Tibial artery (tissue), 4 donors: Measurements from ENCODE around the gene WARS2.
"Not testable (repeated sequence)": the region's sequence is repeated elsewhere in the genome, so short reads cannot be mapped to it uniquely, and the experiment has no call there.

ENCODE experiments used
- DNase-seq, 2 donors: peaks; one replicate each; pipeline ENCODE4 v3.0.0-alpha.2; 2019
- H3K27ac ChIP-seq, 2 donors: fragments of 200-600 bp; sonication (generic) in 1 of 2; 1 replicate in 1 of 2; 2 replicates in 1 of 2; pipeline ENCODE4 v1.5.1; 2018 to 2019; ENCODE audit warnings: mild to moderate bottlenecking in 1 of 2
- H3K27me3 ChIP-seq, 2 donors: fragments of 200-600 bp; sonication (generic) in 1 of 2; one replicate each; pipeline versions ENCODE4 v1.5.1 to v1.6.0; 2016 to 2019
- H3K36me3 ChIP-seq, 3 donors: fragments of 200-600 bp; sonication (generic) in 2 of 3; one replicate each; pipeline ENCODE4 v1.5.1; 2016 to 2019; ENCODE audit warnings: mild to moderate bottlenecking in 2 of 3
- H3K4me1 ChIP-seq, 4 donors: fragments of 200-600 bp; sonication (generic) in 2 of 4; 1 replicate in 3 of 4; 2 replicates in 1 of 4; pipeline ENCODE4 v1.5.1; 2016 to 2019
- H3K4me3 ChIP-seq, 2 donors: fragments of 200-600 bp; sonication (generic) in 1 of 2; 1 replicate in 1 of 2; 2 replicates in 1 of 2; pipeline ENCODE4 v1.5.1; 2018 to 2019; ENCODE audit warnings: mild to moderate bottlenecking in 2 of 2
- H3K9me3 ChIP-seq, 3 donors: fragments of 200-600 bp; sonication (generic) in 1 of 3; one replicate each; pipeline ENCODE4 v1.5.1; 2016 to 2019
- intact Hi-C: fragments of 100-400 bp; cut with DNase I; formaldehyde crosslinking; loops from one replicate; pipeline ENCODE4 v1.15.0; 2023; ENCODE audit warnings: low total_unique reads
- TF ChIP-seq, protein P1 (sequence below), 2 experiments: fragments of 200-600 bp in 1 of 2; fragments of 450-650 bp in 1 of 2; IDR thresholded peaks; one replicate each; pipeline ENCODE4 v1.5.1; 2017 to 2019; ENCODE audit warnings: antibody characterized with exemption in 2 of 2, mild to moderate bottlenecking in 1 of 2, moderate library complexity in 1 of 2

Gene WARS2

DNA sequence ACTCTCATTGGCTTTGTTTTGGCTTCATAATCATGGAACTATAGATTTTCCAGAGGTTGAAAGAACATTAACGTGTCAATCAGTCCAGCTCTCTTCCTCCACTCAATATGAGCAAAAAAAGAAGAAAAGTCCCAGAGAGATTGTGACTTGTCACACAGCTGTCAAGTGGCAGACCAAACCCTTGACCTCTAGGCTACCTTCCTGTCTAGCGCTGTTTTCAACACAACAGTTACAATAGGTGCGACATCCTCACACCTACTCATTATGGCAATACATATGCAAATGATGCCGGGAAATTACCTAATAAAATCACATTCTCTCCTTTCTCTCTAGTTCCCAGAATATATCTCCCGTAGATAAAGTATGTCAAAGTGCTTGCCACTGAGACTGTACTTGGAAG, 1.1 kb downstream of the WARS2 start:
- Histone ChIP-seq H3K9me3 (no peaks in the 10 kb centered on the region), H3K27ac (peak overlapping the region; percentile 95 to 98), H3K4me1 (peaks cover 0 to 32% (median 17%) of the 10 kb centered on the region in 4 donors), H3K27me3 (no peaks in the 10 kb centered on the region), H3K4me3 (peak overlapping the region; percentile 63 to 74), H3K36me3 (no peaks in the 10 kb centered on the region)
- TF ChIP-seq, protein P1, sequence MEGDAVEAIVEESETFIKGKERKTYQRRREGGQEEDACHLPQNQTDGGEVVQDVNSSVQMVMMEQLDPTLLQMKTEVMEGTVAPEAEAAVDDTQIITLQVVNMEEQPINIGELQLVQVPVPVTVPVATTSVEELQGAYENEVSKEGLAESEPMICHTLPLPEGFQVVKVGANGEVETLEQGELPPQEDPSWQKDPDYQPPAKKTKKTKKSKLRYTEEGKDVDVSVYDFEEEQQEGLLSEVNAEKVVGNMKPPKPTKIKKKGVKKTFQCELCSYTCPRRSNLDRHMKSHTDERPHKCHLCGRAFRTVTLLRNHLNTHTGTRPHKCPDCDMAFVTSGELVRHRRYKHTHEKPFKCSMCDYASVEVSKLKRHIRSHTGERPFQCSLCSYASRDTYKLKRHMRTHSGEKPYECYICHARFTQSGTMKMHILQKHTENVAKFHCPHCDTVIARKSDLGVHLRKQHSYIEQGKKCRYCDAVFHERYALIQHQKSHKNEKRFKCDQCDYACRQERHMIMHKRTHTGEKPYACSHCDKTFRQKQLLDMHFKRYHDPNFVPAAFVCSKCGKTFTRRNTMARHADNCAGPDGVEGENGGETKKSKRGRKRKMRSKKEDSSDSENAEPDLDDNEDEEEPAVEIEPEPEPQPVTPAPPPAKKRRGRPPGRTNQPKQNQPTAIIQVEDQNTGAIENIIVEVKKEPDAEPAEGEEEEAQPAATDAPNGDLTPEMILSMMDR (IDR thresholded peaks at IDR 0.05), result no peak
- intact Hi-C loops, result no loop called here
- no peak for DNase-seq

DNA sequence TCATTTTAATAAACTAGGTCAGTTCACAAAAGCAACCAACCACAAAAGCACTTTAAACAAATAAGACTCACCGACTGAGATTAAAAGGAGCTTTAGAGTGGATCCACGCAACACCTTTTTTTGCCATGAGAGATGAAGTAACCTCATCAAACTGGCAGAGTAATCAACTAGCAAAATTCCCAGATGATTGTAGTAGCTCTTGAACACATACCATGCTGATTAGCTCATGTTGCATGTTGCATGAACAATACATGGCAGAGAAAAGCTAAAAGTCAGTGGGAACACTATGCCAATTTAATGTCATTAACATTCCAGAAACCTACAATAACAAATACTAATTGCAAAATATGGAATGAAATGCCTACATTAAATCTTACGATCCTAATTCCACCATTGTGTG, 4.1 kb downstream of the WARS2 start:
- Histone ChIP-seq H3K36me3 (no peaks in the 10 kb centered on the region), H3K27ac (no peak overlapping the region), H3K27me3 (no peaks in the 10 kb centered on the region), H3K4me3 (no peak overlapping the region), H3K4me1 (peaks cover 0 to 36% (median 16%) of the 10 kb centered on the region in 4 donors), H3K9me3 (no peaks in the 10 kb centered on the region)
- intact Hi-C loops, result no loop called here
- no peak for DNase-seq
- TF ChIP-seq, protein P1 (IDR thresholded peaks at IDR 0.05), result no peak

DNA sequence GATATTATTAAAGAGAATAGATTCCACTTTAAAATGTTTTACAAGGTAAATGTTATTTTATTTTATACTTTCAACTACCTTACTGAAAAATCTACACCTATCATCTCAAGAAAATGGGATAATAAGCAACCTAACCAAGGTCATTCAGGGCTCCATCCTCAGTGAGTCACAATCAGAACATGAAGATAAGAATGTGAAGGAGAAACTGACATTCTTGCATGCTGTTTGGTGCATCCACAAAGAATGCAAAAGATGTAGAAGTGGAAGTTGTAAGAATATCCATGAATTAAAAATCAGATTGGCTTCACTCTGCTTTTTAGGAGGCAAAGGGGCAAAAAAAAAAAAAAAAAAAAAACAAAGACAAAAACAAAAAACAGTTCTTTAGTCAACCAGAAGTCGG, 6.5 kb downstream of the WARS2 start:
- TF ChIP-seq, protein P1 (IDR thresholded peaks at IDR 0.05), result no peak
- intact Hi-C loops, result no loop called here
- Histone ChIP-seq H3K4me1 (peaks cover 0 to 23% (median 7%) of the 10 kb centered on the region in 4 donors), H3K27me3 (no peaks in the 10 kb centered on the region), H3K27ac (no peak overlapping the region), H3K9me3 (no peaks in the 10 kb centered on the region), H3K36me3 (no peaks in the 10 kb centered on the region), H3K4me3 (no peak overlapping the region)
- DNase-seq, result no peak

DNA sequence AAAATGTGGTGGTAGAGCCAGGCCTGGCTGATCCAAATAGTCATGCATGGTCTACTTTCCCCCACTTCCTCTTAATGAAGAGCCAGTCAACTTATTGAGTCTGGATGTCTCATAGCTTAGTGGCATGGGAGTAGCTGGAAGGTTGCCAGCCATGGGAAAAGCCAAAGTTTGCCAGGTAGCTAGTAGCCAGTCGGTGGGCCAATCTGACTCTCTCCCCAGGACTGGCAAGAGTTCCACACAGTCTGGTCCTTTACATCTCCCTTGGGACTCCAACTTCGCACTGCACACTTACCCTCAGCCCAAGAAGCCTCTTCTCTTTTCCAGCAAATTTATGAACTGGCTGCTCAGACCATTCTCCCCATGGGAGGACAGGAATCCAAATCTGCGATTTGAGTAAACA, 8.3 kb downstream of the WARS2 start:
- TF ChIP-seq, protein P1 (IDR thresholded peaks at IDR 0.05), result no peak
- H3K27ac ChIP-seq, result peak overlapping the region; percentile 28 to 37
- intact Hi-C loops, result no loop called here
- H3K9me3 ChIP-seq, result no peaks in the 10 kb centered on the region
- no peak overlapping the region for H3K4me3 ChIP-seq
- no peaks in the 10 kb centered on the region for H3K36me3 ChIP-seq
- H3K27me3 ChIP-seq, result no peaks in the 10 kb centered on the region
- DNase-seq, result peak; percentile 27 to 75
- peaks cover 0 to 23% (median 7%) of the 10 kb centered on the region in 4 donors for H3K4me1 ChIP-seq

DNA sequence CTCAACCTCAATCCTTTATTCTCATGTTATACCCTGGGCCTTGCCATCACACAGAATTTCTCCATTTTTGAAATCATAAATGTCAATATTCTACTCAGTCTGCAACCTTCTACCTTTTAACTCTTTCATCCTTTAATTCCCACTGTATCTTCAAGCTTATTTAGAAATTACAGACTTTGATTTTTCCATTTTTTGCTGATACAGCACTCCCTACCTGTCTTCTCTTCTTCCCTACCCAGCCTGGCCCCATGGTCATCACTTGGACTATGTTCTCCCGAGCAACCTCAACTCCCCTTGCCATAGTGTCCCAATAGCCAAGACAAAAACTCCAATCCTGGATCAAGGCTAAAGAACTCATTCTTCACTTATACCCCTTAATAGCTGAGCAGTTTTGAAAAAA, 14.6 kb downstream of the WARS2 start:
- no peak for DNase-seq
- H3K9me3 ChIP-seq, result peaks cover 0 to 11% (median 0%) of the 10 kb centered on the region in 3 donors
- no peaks in the 10 kb centered on the region for H3K27me3 ChIP-seq
- peaks cover 0 to 7% (median 0%) of the 10 kb centered on the region in 3 donors for H3K36me3 ChIP-seq
- no peak overlapping the region for H3K4me3 ChIP-seq
- intact Hi-C loops, result no loop called here
- H3K4me1 ChIP-seq, result no peaks in the 10 kb centered on the region
- TF ChIP-seq, protein P1 (IDR thresholded peaks at IDR 0.05), result no peak
- H3K27ac ChIP-seq, result no peak overlapping the region

DNA sequence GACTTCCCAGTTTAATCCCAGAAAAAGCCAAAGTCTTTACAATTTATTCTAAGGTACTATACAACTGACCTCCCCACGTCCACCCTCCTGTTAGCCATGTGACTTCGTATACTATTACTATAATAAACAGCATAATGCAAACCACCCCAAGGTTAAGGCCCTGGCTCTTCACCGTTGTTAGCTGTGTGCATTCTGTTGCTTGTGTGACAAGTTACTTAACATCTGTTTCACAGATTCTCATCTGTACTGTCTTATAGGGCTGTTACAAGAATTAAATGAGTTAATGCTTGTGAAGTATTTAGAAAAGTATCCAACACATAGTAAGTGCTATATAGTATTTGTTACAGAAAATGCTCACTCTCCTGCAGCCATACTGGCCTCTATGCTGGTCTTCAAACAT, 15.7 kb downstream of the WARS2 start:
- intact Hi-C loops, result no loop called here
- no peak for DNase-seq
- no peak overlapping the region for H3K4me3 ChIP-seq
- H3K36me3 ChIP-seq, result peaks cover 0 to 7% (median 0%) of the 10 kb centered on the region in 3 donors
- H3K4me1 ChIP-seq, result no peaks in the 10 kb centered on the region
- H3K27me3 ChIP-seq, result no peaks in the 10 kb centered on the region
- TF ChIP-seq, protein P1 (IDR thresholded peaks at IDR 0.05), result no peak
- peaks cover 0 to 11% (median 0%) of the 10 kb centered on the region in 3 donors for H3K9me3 ChIP-seq
- no peak overlapping the region for H3K27ac ChIP-seq

DNA sequence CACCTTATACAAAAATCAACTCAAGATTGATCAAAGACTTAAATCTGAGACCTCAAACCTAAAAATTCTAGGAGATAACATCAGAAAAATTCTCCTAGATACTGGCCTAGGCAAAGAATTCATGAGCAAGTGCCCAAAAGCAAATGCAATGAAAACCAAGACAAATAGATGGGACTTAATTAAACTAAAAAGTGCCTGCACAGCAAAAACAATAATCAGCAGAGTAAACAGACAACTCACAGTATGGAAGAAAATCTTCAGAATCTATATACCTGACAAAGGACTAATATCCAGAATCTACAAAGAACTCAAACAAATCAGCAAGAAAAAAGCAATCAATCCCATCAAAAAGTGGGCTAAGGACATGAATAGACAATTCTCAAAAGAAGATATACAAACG, 18.6 kb downstream of the WARS2 start:
- H3K36me3 ChIP-seq, H3K27me3 ChIP-seq, H3K27ac ChIP-seq, DNase-seq, intact Hi-C loops, H3K4me3 ChIP-seq, H3K4me1 ChIP-seq: not testable (repeated sequence)
- H3K9me3 ChIP-seq, result peaks cover 0 to 22% (median 5%) of the 10 kb centered on the region in 3 donors
